ENCODE measurements around the gene DIP2A.
"Not testable (repeated sequence)": the region's sequence is repeated elsewhere in the genome, so short reads cannot be mapped to it uniquely, and the experiment has no call there.

Gene DIP2A

DNA sequence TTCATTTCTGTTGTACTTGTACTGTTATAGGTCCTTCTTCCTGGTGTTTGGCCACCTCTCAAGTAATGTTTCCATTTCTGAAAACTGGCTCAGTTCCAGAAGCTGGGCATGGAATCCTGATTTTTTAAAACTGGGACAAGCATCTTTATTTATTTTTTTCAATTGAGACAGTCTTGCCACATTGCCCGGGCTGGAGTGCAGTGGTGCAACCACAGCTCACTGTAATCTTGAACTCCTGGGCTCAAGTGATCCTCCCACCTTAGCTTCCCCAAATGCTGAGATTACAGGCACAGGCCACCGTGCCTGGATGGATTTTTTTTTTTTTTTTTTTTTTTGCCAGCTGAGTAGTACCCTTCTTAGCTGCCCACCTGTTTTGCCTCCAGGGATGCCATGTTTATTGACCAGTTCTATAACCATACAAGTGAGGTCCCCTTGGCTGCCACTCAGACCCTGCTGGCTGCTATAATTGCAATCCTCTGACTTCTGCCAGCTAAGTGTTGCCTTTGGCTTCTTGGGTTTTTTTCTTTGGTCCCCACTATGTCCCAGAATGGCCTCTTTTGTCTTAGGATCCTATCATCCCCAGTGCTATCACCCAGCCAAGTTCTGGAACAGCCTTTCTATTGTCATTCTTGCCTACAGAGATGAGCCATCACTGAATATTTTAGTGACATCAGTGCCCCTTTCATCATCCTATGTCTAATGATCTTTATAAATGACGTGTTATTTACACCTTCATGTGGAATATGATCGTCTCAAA lies 3.9 kb upstream of the DIP2A start:
- Histone ChIP-seq H3K27ac (ENCODE audit: low read depth, low read length) (no peak overlapping the region), H3K9ac (ENCODE audit: low read length) (no peak overlapping the region), H3K27me3 (ENCODE audit: control insufficient read depth in 1 of 2, insufficient read depth in 2 of 2, low read length in 2 of 2) (no peaks in the 10 kb centered on the region), H3K36me3 (ENCODE audit: insufficient read depth, low read length) (peaks cover 3% of the 10 kb centered on the region), H3K9me3 (ENCODE audit: low read length) (no peaks in the 10 kb centered on the region), H3K4me1 (ENCODE audit: insufficient read depth, low read length) (peaks cover 40% of the 10 kb centered on the region), H3K4me3 (ENCODE audit: low read depth in 1 of 2, low read length in 2 of 2) (no peak overlapping the region)

DNA sequence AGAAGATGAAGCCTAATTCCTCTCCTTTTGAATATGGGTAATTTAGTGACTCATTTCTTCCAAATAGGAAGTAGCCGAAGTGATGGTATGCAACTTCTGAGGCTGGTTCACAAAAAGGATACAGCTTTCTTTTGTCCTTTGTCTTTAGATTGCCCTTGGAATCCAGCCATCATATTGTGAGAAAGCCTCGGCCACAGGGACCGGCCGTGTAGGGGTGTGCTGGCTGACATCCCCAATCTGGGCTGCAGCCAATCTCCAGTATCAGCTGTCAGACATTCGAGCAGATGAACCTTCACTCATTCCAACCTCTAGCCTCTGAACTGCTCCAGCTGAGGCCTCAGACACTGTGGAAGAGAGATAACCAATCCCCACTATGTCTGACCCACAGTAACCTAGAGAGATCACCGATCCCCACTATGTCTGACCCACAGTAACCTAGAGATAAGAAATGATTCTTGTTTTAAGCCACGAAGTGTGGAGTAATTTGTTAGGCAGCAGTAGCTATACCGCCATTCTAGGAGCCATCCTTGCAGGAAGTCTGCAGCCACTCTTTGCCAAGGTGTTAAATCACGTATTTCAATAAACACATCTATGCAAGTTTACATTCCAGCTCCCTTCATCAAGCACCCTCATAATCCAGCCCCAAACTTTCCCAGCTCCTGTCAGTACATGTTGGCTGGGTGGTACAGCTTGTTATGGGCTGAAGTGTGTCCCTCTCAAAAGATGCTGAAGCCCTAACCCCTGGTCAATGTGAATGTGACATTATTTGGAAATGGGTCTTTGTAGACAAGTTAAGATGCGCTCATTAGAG lies 2.9 kb upstream of the DIP2A start:
- no peaks in the 10 kb centered on the region for H3K27me3 ChIP-seq (ENCODE audit: control insufficient read depth in 1 of 2, insufficient read depth in 2 of 2, low read length in 2 of 2)
- no peak overlapping the region for H3K4me3 ChIP-seq (ENCODE audit: low read depth in 1 of 2, low read length in 2 of 2)
- H3K4me1 ChIP-seq (ENCODE audit: insufficient read depth, low read length), result peaks cover 45% of the 10 kb centered on the region
- H3K36me3 ChIP-seq (ENCODE audit: insufficient read depth, low read length), result peaks cover 3% of the 10 kb centered on the region
- no peak overlapping the region for H3K9ac ChIP-seq (ENCODE audit: low read length)
- no peak overlapping the region for H3K27ac ChIP-seq (ENCODE audit: low read depth, low read length)
- H3K9me3 ChIP-seq (ENCODE audit: low read length), result no peaks in the 10 kb centered on the region

DNA sequence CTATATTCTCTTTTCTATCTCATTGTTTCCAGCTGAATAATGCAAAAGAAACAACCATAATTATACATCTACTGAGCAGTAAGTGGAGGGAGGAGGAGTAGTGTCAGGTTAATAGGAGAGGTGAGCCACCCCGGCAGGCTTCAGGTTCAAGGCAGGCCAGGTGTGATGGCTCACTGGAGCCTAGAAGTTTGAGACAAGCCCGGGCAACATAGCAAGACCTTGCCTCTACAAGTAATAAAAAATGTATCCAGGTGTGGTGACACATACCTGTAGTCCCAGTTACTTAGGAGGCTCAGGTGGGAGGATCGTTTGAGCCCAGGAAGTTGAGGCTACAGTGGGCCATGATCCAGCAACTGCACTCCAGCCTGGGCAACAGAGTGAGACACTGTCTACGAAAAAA lies 1.9 kb upstream of the DIP2A start:
- H3K27ac ChIP-seq (ENCODE audit: low read depth, low read length), result no peak overlapping the region
- peaks cover 3% of the 10 kb centered on the region for H3K36me3 ChIP-seq (ENCODE audit: insufficient read depth, low read length)
- no peak overlapping the region for H3K9ac ChIP-seq (ENCODE audit: low read length)
- no peaks in the 10 kb centered on the region for H3K27me3 ChIP-seq (ENCODE audit: control insufficient read depth in 1 of 2, insufficient read depth in 2 of 2, low read length in 2 of 2)
- H3K9me3 ChIP-seq (ENCODE audit: low read length), result no peaks in the 10 kb centered on the region
- peaks cover 50% of the 10 kb centered on the region for H3K4me1 ChIP-seq (ENCODE audit: insufficient read depth, low read length)
- peak overlapping the region in 1 of 2 donors; percentile 88 for H3K4me3 ChIP-seq (ENCODE audit: low read depth in 1 of 2, low read length in 2 of 2)

- Histone ChIP-seq H3K9ac (ENCODE audit: low read length) (peak overlapping the region; percentile 66), H3K4me3 (ENCODE audit: low read depth in 1 of 2, low read length in 2 of 2) (peak overlapping the region; percentile 88 to 93), H3K27ac (ENCODE audit: low read depth, low read length) (peak overlapping the region; percentile 90), H3K9me3 (ENCODE audit: low read length) (no peaks in the 10 kb centered on the region), H3K4me1 (ENCODE audit: insufficient read depth, low read length) (peaks cover 54% of the 10 kb centered on the region), H3K36me3 (ENCODE audit: insufficient read depth, low read length) (no peaks in the 10 kb centered on the region), H3K27me3 (ENCODE audit: control insufficient read depth in 1 of 2, insufficient read depth in 2 of 2, low read length in 2 of 2) (no peaks in the 10 kb centered on the region)
Measured at GRCh38 chr21:46457801-46458314, 833 bp upstream of the DIP2A start.

- Histone ChIP-seq H3K4me1 (ENCODE audit: insufficient read depth, low read length) (peaks cover 53% of the 10 kb centered on the region), H3K36me3 (ENCODE audit: insufficient read depth, low read length) (no peaks in the 10 kb centered on the region), H3K4me3 (ENCODE audit: low read depth in 1 of 2, low read length in 2 of 2) (peak overlapping the region; percentile 51 to 84), H3K27ac (ENCODE audit: low read depth, low read length) (peak overlapping the region; percentile 78), H3K9ac (ENCODE audit: low read length) (no peak overlapping the region), H3K27me3 (ENCODE audit: control insufficient read depth in 1 of 2, insufficient read depth in 2 of 2, low read length in 2 of 2) (no peaks in the 10 kb centered on the region), H3K9me3 (ENCODE audit: low read length) (no peaks in the 10 kb centered on the region)
Measured at GRCh38 chr21:46459024-46459355, 299 bp downstream of the DIP2A start.

DNA sequence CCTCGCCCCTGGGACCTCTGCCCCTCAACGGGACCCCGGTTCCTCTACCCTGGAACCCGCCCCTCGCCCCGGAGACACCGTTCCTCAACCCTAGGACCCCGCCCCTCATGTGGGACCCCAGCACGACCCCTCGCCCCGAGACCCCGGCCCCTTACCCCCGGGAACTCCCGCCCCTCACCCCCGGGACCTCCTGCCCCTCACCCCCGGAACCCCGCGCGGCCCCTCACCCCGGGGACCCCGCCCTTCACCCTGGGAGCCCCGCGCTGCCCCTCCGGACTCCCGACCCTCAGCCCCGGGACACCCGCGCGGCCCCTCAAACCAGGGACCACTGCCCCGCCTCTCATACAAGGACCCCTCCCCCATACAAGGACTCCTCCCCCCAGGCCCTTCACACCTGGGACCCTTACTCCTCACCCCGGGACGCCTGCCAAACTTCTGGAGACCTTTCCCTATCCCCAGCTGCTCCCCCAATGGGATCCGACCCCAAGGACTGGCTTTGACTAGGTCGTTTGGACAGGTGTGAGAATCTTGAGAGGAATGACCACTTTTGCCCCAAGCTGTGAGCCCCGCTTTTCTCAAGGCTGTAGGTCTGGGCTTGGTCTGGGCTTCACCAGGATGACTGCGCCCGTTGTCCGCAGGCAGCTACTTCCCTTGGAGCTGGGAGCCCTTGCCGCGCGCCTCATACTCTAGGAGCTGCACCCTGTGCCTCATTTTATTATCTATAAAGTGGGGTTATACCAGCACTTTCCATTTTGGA lies 843 bp downstream of the DIP2A start:
- Histone ChIP-seq H3K9ac (ENCODE audit: low read length) (peak overlapping the region; percentile 35), H3K27me3 (ENCODE audit: control insufficient read depth in 1 of 2, insufficient read depth in 2 of 2, low read length in 2 of 2) (no peaks in the 10 kb centered on the region), H3K4me1 (ENCODE audit: insufficient read depth, low read length) (peaks cover 48% of the 10 kb centered on the region), H3K36me3 (ENCODE audit: insufficient read depth, low read length) (no peaks in the 10 kb centered on the region), H3K4me3 (ENCODE audit: low read depth in 1 of 2, low read length in 2 of 2) (peak overlapping the region; percentile 83 to 84), H3K27ac (ENCODE audit: low read depth, low read length) (peak overlapping the region; percentile 79), H3K9me3 (ENCODE audit: low read length) (no peaks in the 10 kb centered on the region)

GRCh38 chr21:46461909-46462308 lies 3.2 kb downstream of the DIP2A start:
- Histone ChIP-seq H3K4me1 (ENCODE audit: insufficient read depth, low read length) (peaks cover 24% of the 10 kb centered on the region), H3K4me3 (ENCODE audit: low read depth in 1 of 2, low read length in 2 of 2) (no peak overlapping the region), H3K27ac (ENCODE audit: low read depth, low read length) (no peak overlapping the region), H3K27me3 (ENCODE audit: control insufficient read depth in 1 of 2, insufficient read depth in 2 of 2, low read length in 2 of 2) (no peaks in the 10 kb centered on the region), H3K36me3 (ENCODE audit: insufficient read depth, low read length) (no peaks in the 10 kb centered on the region), H3K9ac (ENCODE audit: low read length) (no peak overlapping the region), H3K9me3 (ENCODE audit: low read length) (no peaks in the 10 kb centered on the region)

GRCh38 chr21:46465153-46465552 lies 6.5 kb downstream of the DIP2A start:
- not testable (repeated sequence) for H3K27ac ChIP-seq (ENCODE audit: low read depth, low read length); H3K9ac ChIP-seq (ENCODE audit: low read length); H3K36me3 ChIP-seq (ENCODE audit: insufficient read depth, low read length); H3K27me3 ChIP-seq (ENCODE audit: control insufficient read depth in 1 of 2, insufficient read depth in 2 of 2, low read length in 2 of 2); H3K9me3 ChIP-seq (ENCODE audit: low read length); H3K4me3 ChIP-seq (ENCODE audit: low read depth in 1 of 2, low read length in 2 of 2)
- peaks cover 11% of the 10 kb centered on the region for H3K4me1 ChIP-seq (ENCODE audit: insufficient read depth, low read length)

DNA sequence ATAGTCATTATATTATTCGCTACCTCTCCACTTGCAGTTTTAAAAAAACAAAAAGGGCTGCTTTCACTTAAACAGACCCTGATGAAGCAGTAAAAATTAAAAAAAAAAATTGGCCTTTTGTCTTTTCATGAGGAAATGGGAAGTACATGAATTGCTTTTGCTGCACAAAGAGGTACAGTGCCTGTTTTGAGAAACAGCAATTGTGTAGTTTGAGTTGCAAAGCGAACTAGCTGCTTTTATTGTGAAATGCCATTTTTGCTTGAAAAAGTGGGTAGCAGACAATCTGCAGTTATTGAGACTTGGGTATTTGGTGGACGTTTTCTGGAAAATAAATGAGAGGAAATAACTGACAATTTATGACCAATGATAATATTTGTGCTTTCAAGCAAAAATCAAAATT lies 7.0 kb downstream of the DIP2A start:
- peaks cover 10% of the 10 kb centered on the region for H3K4me1 ChIP-seq (ENCODE audit: insufficient read depth, low read length)
- no peak overlapping the region for H3K27ac ChIP-seq (ENCODE audit: low read depth, low read length)

GRCh38 chr21:46468108-46468774 lies 9.6 kb downstream of the DIP2A start:
- Histone ChIP-seq H3K27ac (ENCODE audit: low read depth, low read length) (no peak overlapping the region), H3K4me1 (ENCODE audit: insufficient read depth, low read length) (peaks cover 10% of the 10 kb centered on the region), H3K27me3 (ENCODE audit: control insufficient read depth in 1 of 2, insufficient read depth in 2 of 2, low read length in 2 of 2) (no peaks in the 10 kb centered on the region), H3K9me3 (ENCODE audit: low read length) (no peaks in the 10 kb centered on the region), H3K4me3 (ENCODE audit: low read depth in 1 of 2, low read length in 2 of 2) (no peak overlapping the region), H3K36me3 (ENCODE audit: insufficient read depth, low read length) (no peaks in the 10 kb centered on the region), H3K9ac (ENCODE audit: low read length) (no peak overlapping the region)

More for the DNA sequence above, 7.0 kb downstream of the DIP2A start:
- no peak overlapping the region for H3K9ac ChIP-seq (ENCODE audit: low read length)
- H3K27me3 ChIP-seq (ENCODE audit: control insufficient read depth in 1 of 2, insufficient read depth in 2 of 2, low read length in 2 of 2), result no peaks in the 10 kb centered on the region
- no peaks in the 10 kb centered on the region for H3K36me3 ChIP-seq (ENCODE audit: insufficient read depth, low read length)
- H3K9me3 ChIP-seq (ENCODE audit: low read length), result no peaks in the 10 kb centered on the region
- H3K4me3 ChIP-seq (ENCODE audit: low read depth in 1 of 2, low read length in 2 of 2), result no peak overlapping the region

- no peak overlapping the region for H3K9ac ChIP-seq (ENCODE audit: low read length)
- no peaks in the 10 kb centered on the region for H3K9me3 ChIP-seq (ENCODE audit: low read length)
- H3K36me3 ChIP-seq (ENCODE audit: insufficient read depth, low read length), result no peaks in the 10 kb centered on the region
- peaks cover 10% of the 10 kb centered on the region for H3K4me1 ChIP-seq (ENCODE audit: insufficient read depth, low read length)
- H3K27me3 ChIP-seq (ENCODE audit: control insufficient read depth in 1 of 2, insufficient read depth in 2 of 2, low read length in 2 of 2), result no peaks in the 10 kb centered on the region
- H3K4me3 ChIP-seq (ENCODE audit: low read depth in 1 of 2, low read length in 2 of 2), result no peak overlapping the region
- H3K27ac ChIP-seq (ENCODE audit: low read depth, low read length), result no peak overlapping the region
Measured at GRCh38 chr21:46469275-46469674, 10.6 kb downstream of the DIP2A start.
